Caco-2 (cell line): Measurements from ENCODE around the gene SHB. TPM values are rescaled to one million over a fixed set of nuclear protein-coding genes. Genes with fewer than 3 reads are reported as not detected.

Experiments
- BruUV-seq: library from RNA; stranded (reverse); fragments of 400-500 nt; replicated peaks from 2 replicates; lab custom pipeline; 2021; lab: Mats Ljungman, UMichigan
- CTCF ChIA-PET: fragments of 300-600 bp; sonication (Branson Sonifier 250); formaldehyde crosslinking; loops from one replicate; lab custom pipeline; 2022; ENCODE audit warnings: antibody characterized with exemption; lab: Charles Lee
- POLR2A ChIA-PET: fragments of 300-600 bp; sonication (Branson Sonifier 250); formaldehyde crosslinking; loops from one replicate; lab custom pipeline; 2022; ENCODE audit warnings: antibody characterized with exemption; lab: Charles Lee
- DNase-seq, 2 experiments: peaks; one replicate each; pipeline versions ENCODE4 v3.0.0 to v3.0.0-alpha.2; 2020 to 2022
- H3K27me3 ChIP-seq: replicated peaks from 2 replicates; pipeline ENCODE4 v1.6.0; 2011; ENCODE audit warnings: low read length; ENCODE audit not compliant: control insufficient read depth, insufficient read depth
- H3K36me3 ChIP-seq: 2 replicates; pipeline ENCODE4 v1.5.1; 2011; ENCODE audit warnings: low read length; ENCODE audit not compliant: control insufficient read depth, insufficient read depth
- H3K4me1 ChIP-seq: fragments of 250-450 bp; sonication (Bioruptor Pico); 2 replicates; pipeline ENCODE4 v1.5.1; 2020; ENCODE audit warnings: mild to moderate bottlenecking
- H3K4me3 ChIP-seq: 2 replicates; pipeline ENCODE4 v1.5.1; 2011; ENCODE audit warnings: low read depth, mild to moderate bottlenecking, control low read depth, low read length
- H3K9me3 ChIP-seq: fragments of 250-450 bp; sonication (Bioruptor Pico); 2 replicates; pipeline ENCODE4 v1.5.1; 2020; ENCODE audit warnings: mild to moderate bottlenecking, moderate library complexity
- H3K27ac Mint-ChIP-seq: one replicate; pipeline ENCODE4 v1.8.0; 2022; ENCODE audit warnings: mixed read lengths; ENCODE audit not compliant: unreplicated experiment
- H3K27me3 Mint-ChIP-seq: one replicate; pipeline ENCODE4 v1.8.0; 2022; ENCODE audit warnings: mixed read lengths; ENCODE audit not compliant: insufficient read depth, unreplicated experiment
- H3K36me3 Mint-ChIP-seq: one replicate; pipeline ENCODE4 v1.8.0; 2022; ENCODE audit warnings: mild to moderate bottlenecking, mixed read lengths; ENCODE audit not compliant: insufficient read depth, unreplicated experiment
- H3K4me1 Mint-ChIP-seq: one replicate; pipeline ENCODE4 v1.8.0; 2022; ENCODE audit warnings: low read depth, mixed read lengths; ENCODE audit not compliant: unreplicated experiment
- H3K4me3 Mint-ChIP-seq: one replicate; pipeline ENCODE4 v1.8.0; 2022; ENCODE audit warnings: mild to moderate bottlenecking, moderate library complexity, mixed read lengths; ENCODE audit not compliant: unreplicated experiment
- H3K9me3 Mint-ChIP-seq: one replicate; pipeline ENCODE4 v1.8.0; 2022; ENCODE audit warnings: mixed read lengths; ENCODE audit not compliant: unreplicated experiment
- CTCF ChIP-seq, 2 experiments: fragments of 200-600 bp in 1 of 2; IDR thresholded peaks; 1 replicate in 1 of 2; 2 replicates in 1 of 2; pipeline versions ENCODE4 v1.5.1 to v1.8.0; 2011 to 2022; ENCODE audit warnings: antibody characterized with exemption in 1 of 2, control low read depth in 1 of 2, inconsistent platforms in 1 of 2, low read depth in 1 of 2, low read length in 1 of 2, mild to moderate bottlenecking in 1 of 2, moderate library complexity in 1 of 2; ENCODE audit not compliant: insufficient read depth in 1 of 2, severe bottlenecking in 1 of 2, unreplicated experiment in 1 of 2
- intact Hi-C: fragments of 100-400 bp; cut with micrococcal nuclease; formaldehyde crosslinking; loops from one replicate; pipeline ENCODE4 v1.10.0; 2022; ENCODE audit not compliant: unreplicated experiment
- total RNA-seq: library from RNA; stranded (reverse); gene quantifications from 2 replicates; pipeline ENCODE4 v1.2.3, GENCODE V29; 2022

The SHB gene
- total RNA-seq, 1 experiment from 2014 or later: 18.3 TPM

- Histone ChIP-seq H3K27me3 (no peaks in the 10 kb centered on the region), H3K4me1 (peaks cover 24% of the 10 kb centered on the region), H3K4me3 (no peak overlapping the region), H3K9me3 (no peaks in the 10 kb centered on the region), H3K36me3 (peaks cover 2% of the 10 kb centered on the region)
- Mint-ChIP-seq H3K36me3 (peaks cover 60% of the 10 kb centered on the region), H3K4me1 (peaks cover 27% of the 10 kb centered on the region), H3K27ac (peak overlapping the region; percentile 32), H3K4me3 (no peak overlapping the region), H3K9me3 (no peaks in the 10 kb centered on the region), H3K27me3 (no peaks in the 10 kb centered on the region)
- no TSS peak for BruUV-seq
- intact Hi-C loops: loop anchor here (2.0 kb wide), 1 partner anchor 13 kb away; no protein-coding TSS in a partner anchor
- DNase-seq: no peak
- TF ChIP-seq CTCF (IDR thresholded peaks at IDR 0.05; ENCODE audit: insufficient read depth in 1 of 2, low read depth in 1 of 2, low read length in 1 of 2, severe bottlenecking in 1 of 2, unreplicated experiment in 1 of 2): no peak
- ChIA-PET CTCF (no interaction called here), POLR2A (no interaction called here)
Measured at GRCh38 chr9:37951671-37952449, 117.2 kb downstream of the SHB start.

DNA sequence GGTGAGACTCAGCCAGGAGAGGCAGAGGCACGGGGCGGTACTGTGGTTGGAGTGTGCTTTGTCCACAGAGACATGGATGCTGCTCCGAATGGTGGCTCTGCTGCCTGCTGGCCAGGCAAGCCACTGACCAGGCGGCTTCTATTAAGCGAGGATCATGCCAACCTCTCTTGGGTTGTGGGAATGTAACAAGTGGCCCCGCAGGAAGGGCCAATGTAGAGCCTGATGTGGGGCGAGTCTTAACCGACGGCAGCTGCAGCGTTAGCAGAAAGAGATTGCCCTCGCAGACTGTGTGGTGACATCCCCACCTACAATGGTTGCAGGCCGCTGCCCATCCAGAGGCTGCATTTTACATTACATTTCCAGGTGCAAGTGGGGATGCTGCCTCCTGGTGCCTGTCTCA is 118.5 kb downstream of the SHB start:
- no peaks in the 10 kb centered on the region for H3K27me3 ChIP-seq
- TF ChIP-seq CTCF (IDR thresholded peaks at IDR 0.05; ENCODE audit: insufficient read depth in 1 of 2, low read depth in 1 of 2, low read length in 1 of 2, severe bottlenecking in 1 of 2, unreplicated experiment in 1 of 2): no peak
- Mint-ChIP-seq H3K36me3 (peaks cover 60% of the 10 kb centered on the region), H3K27ac (peak overlapping the region; percentile 32), H3K4me1 (peaks cover 27% of the 10 kb centered on the region), H3K9me3 (no peaks in the 10 kb centered on the region), H3K27me3 (no peaks in the 10 kb centered on the region), H3K4me3 (no peak overlapping the region)
- CTCF ChIA-PET: interaction anchor here (0.8 to 1.7 kb wide), 2 partner anchors 37 to 45 kb away, joined by 3 to 6 read pairs; no protein-coding TSS in a partner anchor
- H3K9me3 ChIP-seq: no peaks in the 10 kb centered on the region
- no TSS peak for BruUV-seq
- DNase-seq: no peak
- peaks cover 2% of the 10 kb centered on the region for H3K36me3 ChIP-seq
- POLR2A ChIA-PET: no interaction called here
- intact Hi-C loops: loop anchor here (2.0 kb wide), 1 partner anchor 14 kb away; no protein-coding TSS in a partner anchor
- H3K4me1 ChIP-seq: peaks cover 31% of the 10 kb centered on the region
- H3K4me3 ChIP-seq: no peak overlapping the region

DNA sequence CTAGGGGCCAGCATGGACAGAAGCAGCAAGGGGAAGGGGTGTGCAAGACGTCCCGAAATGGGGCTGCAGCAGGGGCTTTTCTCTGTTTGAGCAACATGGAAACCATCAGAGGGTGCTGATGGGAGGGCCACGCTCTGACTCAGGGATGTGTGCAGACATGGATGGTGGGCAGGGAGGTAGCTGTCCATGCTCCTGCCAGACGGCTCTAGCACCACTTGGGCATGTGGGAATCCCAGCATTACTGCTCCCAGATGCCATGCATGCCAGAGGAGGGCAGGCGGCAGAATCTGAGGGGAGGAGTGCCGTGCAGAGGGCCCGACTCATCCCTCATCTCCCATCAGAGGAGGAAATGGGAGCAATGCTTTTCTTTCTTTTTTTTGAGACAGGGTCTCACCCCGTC is 119.5 kb downstream of the SHB start:
- H3K4me1 Mint-ChIP-seq: peaks cover 35% of the 10 kb centered on the region
- intact Hi-C loops: no loop called here

More for the DNA sequence above, 119.5 kb downstream of the SHB start:
- Histone ChIP-seq H3K27me3 (no peaks in the 10 kb centered on the region), H3K9me3 (no peaks in the 10 kb centered on the region), H3K36me3 (peaks cover 2% of the 10 kb centered on the region), H3K4me3 (no peak overlapping the region), H3K4me1 (peaks cover 41% of the 10 kb centered on the region)
- no peak for TF ChIP-seq CTCF (IDR thresholded peaks at IDR 0.05; ENCODE audit: insufficient read depth in 1 of 2, low read depth in 1 of 2, low read length in 1 of 2, severe bottlenecking in 1 of 2, unreplicated experiment in 1 of 2)
- no peak for DNase-seq
- H3K27ac Mint-ChIP-seq: no peak overlapping the region
- peaks cover 68% of the 10 kb centered on the region for H3K36me3 Mint-ChIP-seq
- ChIA-PET POLR2A (interaction anchor here (0.7 kb wide), 1 partner anchor 829 kb away, joined by 4 read pairs; the partner anchor contains the start of gene ZCCHC7), CTCF (interaction anchor here (1.7 kb wide), 1 partner anchor 36 kb away, joined by 6 read pairs; no protein-coding TSS in a partner anchor)
- H3K4me3 Mint-ChIP-seq: no peak overlapping the region
- no TSS peak for BruUV-seq
- H3K27me3 Mint-ChIP-seq: no peaks in the 10 kb centered on the region
- H3K9me3 Mint-ChIP-seq: no peaks in the 10 kb centered on the region
